Progenitor cell of endocrine pancreas (in vitro differentiated cells): ENCODE results near the gene PRKN. TPM values are rescaled to one million over a fixed set of nuclear protein-coding genes. Genes with fewer than 3 reads are reported as not detected.

ENCODE experiments used
- DNase-seq: peaks from one replicate; pipeline ENCODE4 v3.0.0; 2021; ENCODE audit warnings: low spot score; ENCODE audit not compliant: unreplicated experiment
- H3K27ac Mint-ChIP-seq: 2 replicates; pipeline ENCODE4 v1.8.0; 2021; ENCODE audit warnings: mild to moderate bottlenecking, moderate library complexity, mixed read lengths
- H3K27me3 Mint-ChIP-seq: 2 replicates; pipeline ENCODE4 v1.8.0; 2021; ENCODE audit warnings: mixed read lengths
- H3K36me3 Mint-ChIP-seq: 2 replicates; pipeline ENCODE4 v1.8.0; 2022; ENCODE audit warnings: mixed read lengths; ENCODE audit not compliant: insufficient read depth
- H3K4me1 Mint-ChIP-seq: 2 replicates; pipeline ENCODE4 v1.8.0; 2021; ENCODE audit warnings: low read depth, mixed read lengths
- H3K4me3 Mint-ChIP-seq: 2 replicates; pipeline ENCODE4 v1.8.0; 2021; ENCODE audit warnings: low read depth, mild to moderate bottlenecking, moderate library complexity, mixed read lengths
- H3K9me3 Mint-ChIP-seq: 2 replicates; pipeline ENCODE4 v1.8.0; 2021; ENCODE audit warnings: low read depth, mixed read lengths
- total RNA-seq: library from RNA; stranded (reverse); gene quantifications from 2 replicates; pipeline ENCODE4 v1.2.1, GENCODE V29; 2021
- TF ChIP-seq, protein P1 (sequence below): fragments of 200-600 bp; sonication (generic); IDR thresholded peaks from one replicate; pipeline ENCODE4 v1.5.0; 2021; ENCODE audit warnings: antibody characterized with exemption, mild to moderate bottlenecking; ENCODE audit not compliant: unreplicated experiment

Gene PRKN
- total RNA-seq, 1 donor from 2014 or later, result 4.6 TPM

DNA sequence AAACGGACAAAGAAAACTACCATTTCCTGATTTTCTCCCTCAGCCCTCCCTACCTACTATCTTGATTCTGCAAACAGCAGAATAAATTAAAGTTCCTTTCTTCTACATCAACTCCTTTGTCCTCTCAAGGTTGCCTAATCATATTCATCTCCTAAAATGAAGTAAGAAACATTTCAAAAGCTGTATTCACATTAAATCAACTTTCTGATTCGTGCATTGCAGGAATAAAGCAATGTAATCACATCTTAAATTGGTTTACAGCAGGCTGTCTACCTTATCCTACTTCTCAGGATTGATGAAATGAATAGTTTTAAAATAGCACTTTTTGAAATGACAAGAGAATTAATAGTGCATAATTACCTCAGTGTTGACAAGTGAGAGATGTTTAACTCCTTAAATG is 25.1 kb downstream of the PRKN start:
- peak overlapping the region; percentile 56 for H3K27ac Mint-ChIP-seq
- H3K27me3 Mint-ChIP-seq, result peaks cover 2% of the 10 kb centered on the region
- H3K4me3 Mint-ChIP-seq, result no peak overlapping the region
- TF ChIP-seq, protein P1, sequence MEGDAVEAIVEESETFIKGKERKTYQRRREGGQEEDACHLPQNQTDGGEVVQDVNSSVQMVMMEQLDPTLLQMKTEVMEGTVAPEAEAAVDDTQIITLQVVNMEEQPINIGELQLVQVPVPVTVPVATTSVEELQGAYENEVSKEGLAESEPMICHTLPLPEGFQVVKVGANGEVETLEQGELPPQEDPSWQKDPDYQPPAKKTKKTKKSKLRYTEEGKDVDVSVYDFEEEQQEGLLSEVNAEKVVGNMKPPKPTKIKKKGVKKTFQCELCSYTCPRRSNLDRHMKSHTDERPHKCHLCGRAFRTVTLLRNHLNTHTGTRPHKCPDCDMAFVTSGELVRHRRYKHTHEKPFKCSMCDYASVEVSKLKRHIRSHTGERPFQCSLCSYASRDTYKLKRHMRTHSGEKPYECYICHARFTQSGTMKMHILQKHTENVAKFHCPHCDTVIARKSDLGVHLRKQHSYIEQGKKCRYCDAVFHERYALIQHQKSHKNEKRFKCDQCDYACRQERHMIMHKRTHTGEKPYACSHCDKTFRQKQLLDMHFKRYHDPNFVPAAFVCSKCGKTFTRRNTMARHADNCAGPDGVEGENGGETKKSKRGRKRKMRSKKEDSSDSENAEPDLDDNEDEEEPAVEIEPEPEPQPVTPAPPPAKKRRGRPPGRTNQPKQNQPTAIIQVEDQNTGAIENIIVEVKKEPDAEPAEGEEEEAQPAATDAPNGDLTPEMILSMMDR, result no peak
- H3K36me3 Mint-ChIP-seq, result no peaks in the 10 kb centered on the region
- H3K9me3 Mint-ChIP-seq, result no peaks in the 10 kb centered on the region
- DNase-seq, result no peak
- peaks cover 32% of the 10 kb centered on the region for H3K4me1 Mint-ChIP-seq

DNA sequence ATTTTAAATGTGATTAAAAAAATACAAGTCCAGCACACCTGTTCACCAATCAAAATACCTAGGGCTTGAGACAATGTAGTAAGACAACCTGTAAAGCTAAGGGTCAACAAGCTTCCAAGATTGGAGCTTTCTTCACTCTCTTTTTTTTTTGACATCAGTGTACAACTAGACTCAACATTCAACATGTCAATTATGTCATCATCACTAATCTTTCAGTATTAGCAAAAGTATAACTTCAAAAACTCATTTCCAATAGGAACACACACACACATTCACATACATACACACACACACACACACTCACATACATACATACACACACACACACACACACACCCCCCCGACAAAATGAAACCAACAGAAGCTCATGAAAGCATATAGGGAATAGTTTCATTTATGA is 26.0 kb downstream of the PRKN start:
- TF ChIP-seq, protein P1, result no peak
- H3K27ac Mint-ChIP-seq, result no peak overlapping the region
- H3K9me3 Mint-ChIP-seq, result no peaks in the 10 kb centered on the region
- H3K4me3 Mint-ChIP-seq, result no peak overlapping the region
- DNase-seq, result no peak
- H3K27me3 Mint-ChIP-seq, result peaks cover 2% of the 10 kb centered on the region
- H3K4me1 Mint-ChIP-seq, result peaks cover 32% of the 10 kb centered on the region
- no peaks in the 10 kb centered on the region for H3K36me3 Mint-ChIP-seq

DNA sequence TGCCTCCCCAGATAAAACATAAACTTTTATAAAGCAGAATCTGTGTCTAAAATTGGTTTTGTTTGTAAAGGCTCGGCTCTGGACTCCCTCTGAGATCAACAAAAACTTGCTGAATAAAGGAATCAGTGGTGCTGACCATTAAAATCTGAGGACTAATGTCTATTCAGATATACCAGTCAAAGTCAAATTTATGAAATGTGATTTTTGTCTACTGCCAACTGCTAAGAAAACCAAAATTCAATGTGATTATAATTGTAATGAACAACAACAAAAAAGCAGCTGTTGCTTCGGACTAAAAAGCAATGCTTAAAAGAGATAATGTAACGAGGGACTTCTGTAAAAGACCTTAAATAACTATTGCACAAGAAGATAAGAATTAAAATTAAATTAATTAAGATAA is 26.6 kb downstream of the PRKN start:
- no peak overlapping the region for H3K4me3 Mint-ChIP-seq
- TF ChIP-seq, protein P1, result no peak
- peaks cover 28% of the 10 kb centered on the region for H3K4me1 Mint-ChIP-seq
- no peaks in the 10 kb centered on the region for H3K9me3 Mint-ChIP-seq
- no peaks in the 10 kb centered on the region for H3K36me3 Mint-ChIP-seq
- H3K27me3 Mint-ChIP-seq, result peaks cover 2% of the 10 kb centered on the region
- H3K27ac Mint-ChIP-seq, result no peak overlapping the region
- DNase-seq, result no peak

DNA sequence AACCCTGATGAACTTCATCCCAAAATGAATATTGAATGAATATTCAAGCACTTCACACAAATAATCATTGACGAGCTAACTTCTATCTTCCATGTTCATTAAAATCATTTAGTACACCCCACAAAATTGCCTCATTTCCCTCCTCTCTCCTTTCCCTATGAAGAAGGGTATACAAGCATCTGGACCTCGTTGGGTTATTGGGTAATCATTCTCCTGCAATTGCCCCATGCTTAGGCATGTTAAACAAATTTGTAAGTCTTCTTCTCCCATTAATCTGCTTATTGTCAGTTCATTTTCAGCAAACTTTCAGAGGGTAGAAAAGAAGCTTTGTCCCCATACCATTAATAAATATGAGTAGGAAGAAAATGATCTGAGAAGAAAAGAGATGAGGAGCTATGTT is 27.6 kb downstream of the PRKN start:
- Mint-ChIP-seq H3K27me3 (peaks cover under 1% of the 10 kb centered on the region), H3K36me3 (no peaks in the 10 kb centered on the region), H3K4me3 (no peak overlapping the region), H3K9me3 (no peaks in the 10 kb centered on the region), H3K27ac (no peak overlapping the region), H3K4me1 (peaks cover 23% of the 10 kb centered on the region)
- no peak for DNase-seq
- TF ChIP-seq, protein P1, result no peak

DNA sequence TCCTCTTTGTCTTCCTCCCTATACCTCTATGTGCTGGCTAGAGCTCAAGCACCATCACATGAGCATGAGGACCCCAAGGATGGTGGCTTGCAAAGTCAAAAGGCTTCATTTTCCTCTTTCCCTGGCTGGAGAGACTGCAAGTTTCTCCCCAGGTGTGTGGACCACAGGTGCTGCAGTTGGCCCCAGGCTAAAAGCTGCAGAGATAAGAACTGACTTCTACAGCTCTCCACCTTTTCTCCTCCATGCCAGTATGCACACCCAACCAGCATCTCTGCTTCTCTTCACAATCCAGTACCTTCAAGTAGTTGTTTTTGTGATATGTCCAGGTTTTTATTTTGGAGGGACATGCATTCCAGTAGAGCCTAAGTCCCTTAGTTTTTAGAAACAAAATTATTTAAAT is 29.1 kb downstream of the PRKN start:
- TF ChIP-seq, protein P1, result no peak
- peaks cover 19% of the 10 kb centered on the region for H3K4me1 Mint-ChIP-seq
- H3K9me3 Mint-ChIP-seq, result no peaks in the 10 kb centered on the region
- no peaks in the 10 kb centered on the region for H3K27me3 Mint-ChIP-seq
- no peak for DNase-seq
- H3K4me3 Mint-ChIP-seq, result no peak overlapping the region
- H3K27ac Mint-ChIP-seq, result no peak overlapping the region
- H3K36me3 Mint-ChIP-seq, result no peaks in the 10 kb centered on the region
